NCI-H345 treated with DMSO at 0.1 percent for 48 hours (cell line): ENCODE results near the gene PAX4.

Source experiments
- DNase-seq: peaks from one replicate; lab custom pipeline; 2025; ENCODE audit not compliant: unreplicated experiment; lab: John Stamatoyannopoulos, UW

The PAX4 gene

GRCh38 chr7:127618042-127618441, at the start of gene PAX4:
PAX4 (minus strand) TSS chr7:127618142; CDS start chr7:127615928, 2,214 bp downstream.
- DNase-seq, result no peak

GRCh38 chr7:127667017-127667670, 49.2 kb upstream of the PAX4 start:
- no peak for DNase-seq

- no peak for DNase-seq
These were observed 48.7 kb upstream of the PAX4 start for GRCh38 chr7:127666602-127667001.

GRCh38 chr7:127665922-127666321, 48.0 kb upstream of the PAX4 start:
- no peak for DNase-seq

GRCh38 chr7:127658970-127659630, 41.2 kb upstream of the PAX4 start:
- no peak for DNase-seq

GRCh38 chr7:127657500-127657899, 39.6 kb upstream of the PAX4 start:
- DNase-seq, result no peak

- no peak for DNase-seq
These were observed 37.8 kb upstream of the PAX4 start for GRCh38 chr7:127655720-127656119.

GRCh38 chr7:127654404-127655394, 36.8 kb upstream of the PAX4 start:
- no peak for DNase-seq

GRCh38 chr7:127653396-127653795, 35.5 kb upstream of the PAX4 start:
- DNase-seq, result no peak

- no peak for DNase-seq
These were observed 34.6 kb upstream of the PAX4 start for GRCh38 chr7:127652333-127653248.

GRCh38 chr7:127651556-127652332, 33.8 kb upstream of the PAX4 start, which contains the start of gene SND1:
SND1 (plus strand) TSS chr7:127652194; CDS start chr7:127652374, 180 bp downstream.
- peak; percentile 97 for DNase-seq

GRCh38 chr7:127650847-127651555, 33.1 kb upstream of the PAX4 start:
- DNase-seq, result no peak

- DNase-seq, result no peak
These were observed 31.0 kb upstream of the PAX4 start for GRCh38 chr7:127648986-127649385.

- DNase-seq, result no peak
These were observed 29.7 kb upstream of the PAX4 start for GRCh38 chr7:127647636-127648035.

GRCh38 chr7:127644484-127644883, 26.5 kb upstream of the PAX4 start:
- no peak for DNase-seq

GRCh38 chr7:127638197-127638596, 20.3 kb upstream of the PAX4 start:
- DNase-seq, result no peak

GRCh38 chr7:127635659-127636285, 17.8 kb upstream of the PAX4 start:
- DNase-seq, result no peak

GRCh38 chr7:127632276-127632910, 14.5 kb upstream of the PAX4 start:
- DNase-seq, result no peak
